Body of pancreas (tissue), 4 donors: ENCODE results near the gene EHMT1.

Source experiments
- POLR2A ChIP-seq, 3 donors: fragments of 450-650 bp; IDR thresholded peaks; one replicate each; pipeline ENCODE4 v1.6.1; 2016; ENCODE audit warnings: antibody characterized with exemption in 3 of 3, mild to moderate bottlenecking in 2 of 3
- TF ChIP-seq, protein P1 (sequence below), 7 experiments: fragments of 450-650 bp in 4 of 7; fragments of 200-600 bp in 3 of 7; sonication (generic) in 3 of 7; IDR thresholded peaks; one replicate each; pipeline ENCODE4 v1.5.1; 2016 to 2019; ENCODE audit warnings: antibody characterized with exemption in 7 of 7

DNA sequence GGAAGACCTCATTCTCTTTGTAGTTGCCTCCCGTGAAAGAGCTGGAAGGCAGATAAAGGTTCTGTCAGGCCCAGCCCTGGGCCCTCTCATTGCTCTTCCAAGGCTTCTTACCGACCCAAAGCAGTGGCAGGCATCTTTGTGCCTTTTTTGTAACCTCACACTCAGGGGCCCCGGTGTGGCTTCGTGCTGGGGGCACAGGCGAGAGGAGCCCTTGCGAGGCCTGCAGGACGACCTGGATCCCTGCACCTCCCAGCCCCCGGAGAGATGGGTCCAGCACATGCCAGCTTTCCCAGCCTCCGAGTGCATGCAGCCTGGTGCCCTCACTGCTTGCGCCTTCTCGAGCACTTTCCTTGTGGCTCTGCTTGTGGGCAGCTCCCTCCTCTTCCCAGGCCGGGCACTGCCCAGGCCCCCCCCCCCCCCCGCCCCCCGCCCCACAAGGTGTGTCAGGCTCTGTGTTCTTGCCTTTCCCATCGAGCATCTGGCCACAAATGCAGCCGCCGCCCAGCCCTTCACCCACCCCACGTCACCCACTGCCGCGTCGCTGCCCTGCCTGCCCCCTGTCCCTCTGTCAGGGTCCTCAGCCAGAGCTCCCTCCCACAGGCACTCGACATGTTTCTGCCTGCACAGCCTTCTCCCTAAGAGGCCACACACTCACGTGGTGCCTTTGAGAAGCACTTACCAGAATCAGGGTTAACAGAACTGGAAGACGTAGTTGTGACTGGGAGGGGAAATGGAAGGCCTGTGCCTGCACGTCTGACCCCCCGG is 195.0 kb downstream of the EHMT1 start:
- TF ChIP-seq, protein P1, sequence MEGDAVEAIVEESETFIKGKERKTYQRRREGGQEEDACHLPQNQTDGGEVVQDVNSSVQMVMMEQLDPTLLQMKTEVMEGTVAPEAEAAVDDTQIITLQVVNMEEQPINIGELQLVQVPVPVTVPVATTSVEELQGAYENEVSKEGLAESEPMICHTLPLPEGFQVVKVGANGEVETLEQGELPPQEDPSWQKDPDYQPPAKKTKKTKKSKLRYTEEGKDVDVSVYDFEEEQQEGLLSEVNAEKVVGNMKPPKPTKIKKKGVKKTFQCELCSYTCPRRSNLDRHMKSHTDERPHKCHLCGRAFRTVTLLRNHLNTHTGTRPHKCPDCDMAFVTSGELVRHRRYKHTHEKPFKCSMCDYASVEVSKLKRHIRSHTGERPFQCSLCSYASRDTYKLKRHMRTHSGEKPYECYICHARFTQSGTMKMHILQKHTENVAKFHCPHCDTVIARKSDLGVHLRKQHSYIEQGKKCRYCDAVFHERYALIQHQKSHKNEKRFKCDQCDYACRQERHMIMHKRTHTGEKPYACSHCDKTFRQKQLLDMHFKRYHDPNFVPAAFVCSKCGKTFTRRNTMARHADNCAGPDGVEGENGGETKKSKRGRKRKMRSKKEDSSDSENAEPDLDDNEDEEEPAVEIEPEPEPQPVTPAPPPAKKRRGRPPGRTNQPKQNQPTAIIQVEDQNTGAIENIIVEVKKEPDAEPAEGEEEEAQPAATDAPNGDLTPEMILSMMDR (IDR thresholded peaks at IDR 0.05): no peak
- no peak for TF ChIP-seq POLR2A (IDR thresholded peaks at IDR 0.05)
